ENCODE data around the gene FUT1. TPM values are rescaled to one million over a fixed set of nuclear protein-coding genes. Genes with fewer than 3 reads are reported as not detected.

The FUT1 gene
- polyA plus RNA-seq, 1 donor (not counting 4 experiments of a cell fraction or from before 2014, with no cell fraction given) = 3.7 TPM

- H3K79me2 ChIP-seq (ENCODE audit: control insufficient read depth, insufficient read depth, low read length) = no peaks in the 10 kb centered on the region
- peaks cover 16% of the 10 kb centered on the region for H3K4me1 ChIP-seq (ENCODE audit: control insufficient read depth, extremely low read depth, insufficient read depth, low read length)
- no peak overlapping the region for H3K9ac ChIP-seq (ENCODE audit: control insufficient read depth, extremely low read depth, insufficient read depth, low read length)
- FAIRE-seq (no peak), DNase-seq (ENCODE audit: low read depth, low spot score) (no peak)
- H2AFZ ChIP-seq (ENCODE audit: control insufficient read depth, low read length) = no peak overlapping the region
- H3K4me3 ChIP-seq (ENCODE audit: control insufficient read depth in 2 of 3, extremely low read depth in 1 of 3, insufficient read depth in 2 of 3, low read depth in 1 of 3, low read length in 3 of 3) = no peak overlapping the region
- no peaks in the 10 kb centered on the region for H3K9me1 ChIP-seq (ENCODE audit: control insufficient read depth, extremely low read depth, insufficient read depth, low read length)
- dilution Hi-C loops (cut with MboI; ENCODE audit: extremely low pct_ligation_motif_present, low sequenced_read_pairs) = no loop called here
- TF ChIP-seq EZH2 (IDR thresholded peaks at IDR 0.05; ENCODE audit: low read length) = no peak
- H3K36me3 ChIP-seq (ENCODE audit: control insufficient read depth in 2 of 2, extremely low read depth in 1 of 2, insufficient read depth in 2 of 2, low read length in 2 of 2) = no peaks in the 10 kb centered on the region
- H3K4me2 ChIP-seq (ENCODE audit: control insufficient read depth, extremely low read depth, insufficient read depth, low read depth, low read length) = no peak overlapping the region
- H4K20me1 ChIP-seq (ENCODE audit: control insufficient read depth, extremely low read depth, insufficient read depth, low read length) = no peaks in the 10 kb centered on the region
- H3K27ac ChIP-seq (ENCODE audit: control insufficient read depth, insufficient read depth, low read length) = no peak overlapping the region
- H3K27me3 ChIP-seq (ENCODE audit: control insufficient read depth, extremely low read depth, insufficient read depth, low read length) = no peaks in the 10 kb centered on the region
- no peaks in the 10 kb centered on the region for H3K9me3 ChIP-seq (ENCODE audit: control insufficient read depth, low read depth, low read length)
Observed at GRCh38 chr19:48737360-48737998, 15.0 kb downstream of the FUT1 start.

- Histone ChIP-seq H3K9ac (ENCODE audit: control insufficient read depth, extremely low read depth, insufficient read depth, low read length) (peak overlapping the region; percentile 41), H3K79me2 (ENCODE audit: control insufficient read depth, insufficient read depth, low read length) (no peaks in the 10 kb centered on the region), H3K4me1 (ENCODE audit: control insufficient read depth, extremely low read depth, insufficient read depth, low read length) (peaks cover 5% of the 10 kb centered on the region), H2AFZ (ENCODE audit: control insufficient read depth, low read length) (peak overlapping the region; percentile 82), H3K27ac (ENCODE audit: control insufficient read depth, insufficient read depth, low read length) (no peak overlapping the region), H3K36me3 (ENCODE audit: control insufficient read depth in 2 of 2, extremely low read depth in 1 of 2, insufficient read depth in 2 of 2, low read length in 2 of 2) (no peaks in the 10 kb centered on the region), H3K9me1 (ENCODE audit: control insufficient read depth, extremely low read depth, insufficient read depth, low read length) (no peaks in the 10 kb centered on the region), H3K4me3 (ENCODE audit: control insufficient read depth in 2 of 3, extremely low read depth in 1 of 3, insufficient read depth in 2 of 3, low read depth in 1 of 3, low read length in 3 of 3) (peak overlapping the region; percentile 32 to 65 (median 60)), H4K20me1 (ENCODE audit: control insufficient read depth, extremely low read depth, insufficient read depth, low read length) (no peaks in the 10 kb centered on the region), H3K9me3 (ENCODE audit: control insufficient read depth, low read depth, low read length) (no peaks in the 10 kb centered on the region), H3K4me2 (ENCODE audit: control insufficient read depth, extremely low read depth, insufficient read depth, low read depth, low read length) (peak overlapping the region; percentile 73), H3K27me3 (ENCODE audit: control insufficient read depth, extremely low read depth, insufficient read depth, low read length) (no peaks in the 10 kb centered on the region)
- FAIRE-seq = no peak
- TF ChIP-seq CTCF (optimal IDR thresholded peaks at IDR 0.05 in 1 of 3, IDR thresholded peaks at IDR 0.05 in 1 of 3, conservative IDR thresholded peaks at IDR 0.05 in 1 of 3; ENCODE audit: extremely low read depth in 1 of 3, insufficient read depth in 2 of 3, low read length in 3 of 3) (peak in 1 of 3 experiments; percentile 18), EZH2 (IDR thresholded peaks at IDR 0.05; ENCODE audit: low read length) (no peak)
- no peak for DNase-seq (ENCODE audit: low read depth, low spot score)
- dilution Hi-C loops (cut with MboI; ENCODE audit: extremely low pct_ligation_motif_present, low sequenced_read_pairs) = no loop called here
Observed at GRCh38 chr19:48735031-48735615, 17.3 kb downstream of the FUT1 start.
